Psoas muscle (tissue), 8 donors: Measurements from ENCODE around the gene NBPF1. TPM values are rescaled to one million over a fixed set of nuclear protein-coding genes. Genes with fewer than 3 reads are reported as not detected.

ENCODE experiments used
- ATAC-seq, 4 donors: fragments of 200-7000 bp; cut with Tn5 transposase; one replicate each; pipeline ENCODE4 v1.9.1; 2020; ENCODE audit warnings: moderate library complexity in 3 of 4, mild to moderate bottlenecking in 2 of 4
- DNase-seq, 2 donors: peaks; one replicate each; pipeline ENCODE4 v3.0.0-alpha.2; 2020
- H3K27ac ChIP-seq: fragments of 200-600 bp; one replicate; pipeline ENCODE4 v1.8.0; 2022
- H3K27me3 ChIP-seq, 3 donors: fragments of 200-600 bp in 1 of 3; one replicate each; pipeline versions ENCODE4 v1.6.1 to v1.8.0; 2013 to 2022; ENCODE audit warnings: low read length in 2 of 3, mild to moderate bottlenecking in 2 of 3, moderate library complexity in 1 of 3; ENCODE audit not compliant: insufficient read depth in 3 of 3
- H3K36me3 ChIP-seq, 2 donors: fragments of 200-600 bp in 1 of 2; one replicate each; pipeline versions ENCODE4 v1.6.1 to v1.8.0; 2013 to 2022; ENCODE audit warnings: low read depth in 1 of 2, mild to moderate bottlenecking in 1 of 2, moderate library complexity in 1 of 2; ENCODE audit not compliant: insufficient read depth in 1 of 2
- H3K4me1 ChIP-seq: fragments of 200-600 bp; one replicate; pipeline ENCODE4 v1.8.0; 2022
- H3K4me3 ChIP-seq: fragments of 200-600 bp; one replicate; pipeline ENCODE4 v1.8.0; 2022; ENCODE audit warnings: mild to moderate bottlenecking
- H3K9me3 ChIP-seq: fragments of 200-600 bp; one replicate; pipeline ENCODE4 v1.8.0; 2022
- CTCF ChIP-seq: fragments of 200-600 bp; IDR thresholded peaks from one replicate; pipeline ENCODE4 v1.8.0; 2022; ENCODE audit warnings: antibody characterized with exemption
- WGBS, 3 donors: extraction: QIAGEN DNeasy Blood & Tissue Kit; methylation state at CpG; one replicate each; pipeline versions ENCODE4 v1.1.6 to v1.1.7; 2013; 5-methylcytosine and 5-hydroxymethylcytosine counted together
- intact Hi-C, 2 donors: fragments of 100-400 bp; cut with DNase I; formaldehyde crosslinking; loops; one replicate each; pipeline versions ENCODE4 v1.11.0 to v1.14.2; 2022
- polyA plus RNA-seq, 3 donors: library from polyadenylated mRNA; stranded (reverse); fragments of 200-250 nt; gene quantifications; one replicate each; pipeline ENCODE4 v1.2.3, GENCODE V29; 2013
- total RNA-seq, 4 donors: library from RNA; stranded (reverse); fragmentation: NEBNext Ultra II Directional in 2 of 4; extraction: Animal tissue kit (Norgen Biotek cat#: 25700) in 2 of 4; gene quantifications; one replicate each; pipeline versions ENCODE4 v1.2.1 to v1.2.4, GENCODE V29; 2021 to 2023
- donor health status: healthy with polysubstance abuse.
- donor health status: DM: no; HTN: no; CAD: no; lungs with moderate emphysema.
- donor health status: Bipolar disorder and iron deficiency.
- donor health status: healthy.
- donor health status: DM: yes; HTN: yes; CAD: no.
- donor health status: DM: no; HTN: no; CAD: no.
- donor health status: DM: no; HTN: no; CAD: no.
- donor health status: DM: yes; HTN: yes; CAD: no.

Gene NBPF1
- total and polyA plus RNA-seq, 7 donors: 2.4 to 20.9 (median 6.5) TPM

DNA sequence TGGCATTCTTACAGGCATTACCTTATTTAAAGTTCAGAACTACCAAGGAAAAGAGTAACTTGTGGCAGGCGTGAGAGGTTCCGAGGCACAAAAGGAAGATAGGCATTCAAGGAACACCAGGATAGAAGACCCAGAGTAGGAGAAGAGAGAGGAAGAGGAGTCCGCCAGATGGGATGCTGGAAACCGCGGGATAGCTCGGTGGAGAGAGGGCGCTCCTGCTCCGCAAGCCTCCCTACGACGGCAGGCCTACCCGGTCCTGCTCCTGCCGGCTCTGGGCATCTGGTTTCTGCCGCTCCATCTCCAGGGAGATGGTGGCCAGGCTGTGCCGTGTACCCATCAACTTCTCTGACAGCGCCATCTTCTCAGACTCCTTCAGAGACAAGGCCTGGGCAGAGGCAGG lies 5.4 kb upstream of the NBPF1 start:
- Histone ChIP-seq H3K27me3 (no peaks in the 10 kb centered on the region), H3K9me3 (no peaks in the 10 kb centered on the region), H3K36me3 (peaks cover 0 to 50% of the 10 kb centered on the region in 2 donors), H3K4me3 (no peak overlapping the region), H3K4me1 (peaks cover 6% of the 10 kb centered on the region), H3K27ac (no peak overlapping the region)
- DNase-seq (peak; percentile 18 to 55), ATAC-seq (no peak)
- WGBS, 3 donors: 75 to 80% (median 78%) methylated on average over 15 of the region's 15 CpGs
- intact Hi-C loops: no loop called here
- no peak for TF ChIP-seq CTCF

DNA sequence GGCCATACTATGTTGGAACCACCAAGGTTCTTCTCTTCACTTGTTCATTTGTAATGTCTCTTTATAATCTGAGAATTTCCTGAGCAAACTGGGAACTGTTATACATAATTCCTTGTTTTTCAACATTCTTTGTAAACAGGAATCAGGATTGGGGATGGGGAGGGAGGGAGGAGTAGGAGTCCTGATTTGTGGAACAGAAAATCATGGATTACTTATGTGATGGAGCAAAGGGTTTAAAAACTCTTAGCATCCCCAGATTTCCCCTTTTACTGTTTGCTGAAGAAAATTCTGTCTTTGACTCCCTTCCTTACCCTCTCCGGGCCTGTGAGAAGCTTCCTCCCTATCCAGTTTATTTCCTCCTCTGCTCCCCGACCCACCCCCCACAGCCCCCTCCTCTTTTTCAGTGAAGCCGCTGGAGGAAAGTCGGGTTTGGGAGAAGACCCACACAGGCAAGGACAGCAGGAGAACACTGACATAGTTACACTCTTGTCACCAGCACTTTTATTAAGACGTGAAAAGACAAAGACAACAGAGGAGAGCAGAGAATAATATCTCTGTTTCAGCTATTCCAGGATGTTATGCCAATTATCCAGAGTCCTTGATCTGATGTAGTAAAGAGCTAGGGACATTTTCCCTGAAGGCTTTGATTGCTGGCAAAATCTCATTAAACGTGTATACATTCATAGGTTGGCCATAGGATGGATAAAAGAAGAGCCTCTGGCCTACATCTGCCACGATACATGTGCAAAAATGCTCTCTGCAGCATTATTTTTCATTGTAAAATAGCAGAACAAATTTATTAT lies 4.6 kb upstream of the NBPF1 start:
- H3K27me3 ChIP-seq: no peaks in the 10 kb centered on the region
- DNase-seq (no peak), ATAC-seq (no peak)
- H3K27ac ChIP-seq: no peak overlapping the region
- H3K9me3 ChIP-seq: no peaks in the 10 kb centered on the region
- peaks cover 6% of the 10 kb centered on the region for H3K4me1 ChIP-seq
- WGBS, 3 donors: 63 to 71% (median 69%) methylated on average over 7 of the region's 7 CpGs
- no peak for TF ChIP-seq CTCF
- peaks cover 0 to 42% of the 10 kb centered on the region in 2 donors for H3K36me3 ChIP-seq
- intact Hi-C loops: no loop called here
- H3K4me3 ChIP-seq: no peak overlapping the region

GRCh38 chr1:16617114-16617631 lies 3.8 kb upstream of the NBPF1 start:
- H3K27me3 ChIP-seq: no peaks in the 10 kb centered on the region
- no peaks in the 10 kb centered on the region for H3K9me3 ChIP-seq
- no peak overlapping the region for H3K4me3 ChIP-seq
- H3K36me3 ChIP-seq: peaks cover 0 to 34% of the 10 kb centered on the region in 2 donors
- WGBS, 3 donors: 87 to 91% (median 89%) methylated on average over 20 of the region's 20 CpGs
- TF ChIP-seq CTCF: no peak
- intact Hi-C loops: no loop called here
- ATAC-seq: no peak
- peaks cover 10% of the 10 kb centered on the region for H3K4me1 ChIP-seq
- H3K27ac ChIP-seq: no peak overlapping the region
- peak in 1 of 2 donors; percentile 51 for DNase-seq

DNA sequence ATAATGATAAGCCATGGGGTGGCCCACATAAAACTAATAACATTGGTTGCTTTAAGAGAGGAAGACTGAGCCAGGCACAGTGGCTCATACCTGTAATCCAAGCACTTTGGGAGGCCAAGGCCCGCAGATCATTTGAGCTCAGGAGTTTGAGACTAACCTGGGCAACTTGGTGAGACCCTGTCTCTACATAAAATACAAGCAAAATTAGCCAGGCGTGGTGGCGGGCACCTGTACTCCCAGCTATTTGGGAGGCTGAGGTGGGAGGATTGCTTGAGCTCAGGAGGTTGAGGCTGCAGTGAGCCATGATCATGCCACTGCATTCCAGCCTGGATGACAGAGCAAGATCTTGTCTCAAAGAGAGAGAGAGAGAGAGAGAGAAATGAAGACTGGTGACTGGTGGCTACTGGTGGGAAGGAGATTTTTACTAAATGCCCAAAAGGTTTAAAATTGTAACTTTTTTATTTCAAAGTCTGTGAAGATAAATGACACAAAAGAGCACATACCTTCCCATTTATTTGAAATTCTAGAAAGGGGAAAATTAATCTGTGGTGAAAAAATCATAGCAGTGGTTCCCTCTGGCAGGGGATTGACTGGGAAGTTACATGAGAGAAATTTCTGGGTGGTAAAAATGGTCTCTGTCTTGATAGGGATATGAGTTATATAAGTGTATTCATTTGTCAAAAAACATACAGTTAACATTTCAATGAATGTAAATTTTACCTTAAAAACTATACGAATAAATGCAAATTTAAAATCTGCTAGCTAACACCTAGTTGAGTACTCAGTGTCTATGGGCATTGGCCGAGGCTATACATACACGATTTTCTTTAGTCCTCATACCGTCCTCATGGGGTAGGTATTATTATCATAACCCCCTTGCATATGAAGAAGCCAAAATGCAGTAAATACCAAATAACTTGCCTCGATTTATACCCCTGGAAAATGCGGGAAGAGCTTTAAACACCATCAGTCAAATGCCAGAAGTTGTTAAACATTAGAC lies 2.2 kb upstream of the NBPF1 start:
- Histone ChIP-seq H3K27me3 (no peaks in the 10 kb centered on the region), H3K4me1 (peaks cover 18% of the 10 kb centered on the region), H3K9me3 (no peaks in the 10 kb centered on the region), H3K36me3 (peaks cover 0 to 23% of the 10 kb centered on the region in 2 donors), H3K27ac (no peak overlapping the region), H3K4me3 (no peak overlapping the region)
- TF ChIP-seq CTCF: no peak
- DNase-seq (peak in 1 of 2 donors; percentile 51), ATAC-seq (no peak)
- 78 to 83% (median 78%) methylated on average over 9 of the region's 9 CpGs for WGBS, 3 donors
- intact Hi-C loops: no loop called here
